Esophagus muscularis mucosa (tissue), 3 donors: ENCODE measurements around the gene IDH3G.

Experiments used
- POLR2AphosphoS5 ChIP-seq, 2 donors: sonication (generic); formaldehyde crosslinking; IDR thresholded peaks; one replicate each; pipeline ENCODE4 v1.6.1; 2017; ENCODE audit warnings: antibody characterized with exemption in 2 of 2
- TF ChIP-seq, protein P1 (sequence below), 3 experiments: fragments of 200-600 bp in 2 of 3; fragments of 450-650 bp in 1 of 3; sonication (generic) in 2 of 3; IDR thresholded peaks; one replicate each; pipeline ENCODE4 v1.5.1; 2017 to 2019; ENCODE audit warnings: antibody characterized with exemption in 3 of 3, mild to moderate bottlenecking in 2 of 3, moderate library complexity in 1 of 3

- TF ChIP-seq, protein P1, sequence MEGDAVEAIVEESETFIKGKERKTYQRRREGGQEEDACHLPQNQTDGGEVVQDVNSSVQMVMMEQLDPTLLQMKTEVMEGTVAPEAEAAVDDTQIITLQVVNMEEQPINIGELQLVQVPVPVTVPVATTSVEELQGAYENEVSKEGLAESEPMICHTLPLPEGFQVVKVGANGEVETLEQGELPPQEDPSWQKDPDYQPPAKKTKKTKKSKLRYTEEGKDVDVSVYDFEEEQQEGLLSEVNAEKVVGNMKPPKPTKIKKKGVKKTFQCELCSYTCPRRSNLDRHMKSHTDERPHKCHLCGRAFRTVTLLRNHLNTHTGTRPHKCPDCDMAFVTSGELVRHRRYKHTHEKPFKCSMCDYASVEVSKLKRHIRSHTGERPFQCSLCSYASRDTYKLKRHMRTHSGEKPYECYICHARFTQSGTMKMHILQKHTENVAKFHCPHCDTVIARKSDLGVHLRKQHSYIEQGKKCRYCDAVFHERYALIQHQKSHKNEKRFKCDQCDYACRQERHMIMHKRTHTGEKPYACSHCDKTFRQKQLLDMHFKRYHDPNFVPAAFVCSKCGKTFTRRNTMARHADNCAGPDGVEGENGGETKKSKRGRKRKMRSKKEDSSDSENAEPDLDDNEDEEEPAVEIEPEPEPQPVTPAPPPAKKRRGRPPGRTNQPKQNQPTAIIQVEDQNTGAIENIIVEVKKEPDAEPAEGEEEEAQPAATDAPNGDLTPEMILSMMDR (IDR thresholded peaks at IDR 0.05) = no peak
- no peak for TF ChIP-seq POLR2AphosphoS5 (IDR thresholded peaks at IDR 0.05)
Observed at GRCh38 chrX:153755136-153755535, 39.0 kb downstream of the IDH3G start.
